Breast epithelium (tissue), 4 donors: Measurements from ENCODE around the gene BBOX1. TPM values are rescaled to one million over a fixed set of nuclear protein-coding genes. Genes with fewer than 3 reads are reported as not detected.

ENCODE experiments used
- DNase-seq, 2 donors: peaks; one replicate each; pipeline ENCODE4 v3.0.0-alpha.2; 2019; ENCODE audit warnings: low spot score in 2 of 2
- H3K27ac ChIP-seq, 2 donors: fragments of 200-600 bp; sonication (generic) in 1 of 2; one replicate each; pipeline ENCODE4 v1.5.1; 2016 to 2019; ENCODE audit warnings: mild to moderate bottlenecking in 1 of 2
- H3K27me3 ChIP-seq, 2 donors: fragments of 200-600 bp; sonication (generic) in 1 of 2; one replicate each; pipeline versions ENCODE4 v1.5.1 to v1.6.0; 2017 to 2019; ENCODE audit warnings: control low read depth in 1 of 2, mild to moderate bottlenecking in 1 of 2
- H3K36me3 ChIP-seq: fragments of 200-600 bp; one replicate; pipeline ENCODE4 v1.5.1; 2019
- H3K4me1 ChIP-seq, 2 donors: fragments of 200-600 bp; sonication (generic); one replicate each; pipeline ENCODE4 v1.5.1; 2016 to 2019; ENCODE audit warnings: control low read depth in 1 of 2
- H3K4me3 ChIP-seq, 3 donors: fragments of 200-600 bp; sonication (generic); 1 replicate in 2 of 3; 2 replicates in 1 of 3; pipeline ENCODE4 v1.5.1; 2016 to 2019; ENCODE audit warnings: mild to moderate bottlenecking in 3 of 3, moderate library complexity in 2 of 3
- H3K9me3 ChIP-seq, 2 donors: fragments of 200-600 bp; sonication (generic) in 1 of 2; one replicate each; pipeline ENCODE4 v1.5.1; 2016 to 2019; ENCODE audit warnings: control low read depth in 1 of 2
- POLR2A ChIP-seq: fragments of 450-650 bp; IDR thresholded peaks from one replicate; pipeline ENCODE4 v1.6.1; 2016; ENCODE audit warnings: antibody characterized with exemption, mild to moderate bottlenecking, moderate library complexity
- POLR2AphosphoS5 ChIP-seq, 3 donors: sonication (generic); formaldehyde crosslinking; IDR thresholded peaks; one replicate each; pipeline ENCODE4 v1.6.1; 2017; ENCODE audit warnings: antibody characterized with exemption in 3 of 3
- intact Hi-C: fragments of 100-400 bp; cut with DNase I; formaldehyde crosslinking; loops from one replicate; pipeline ENCODE4 v1.15.1; 2023; ENCODE audit warnings: low total_unique reads
- total RNA-seq, 3 donors: library from RNA; depleted of rRNA; stranded (reverse); fragments of >200 nt; gene quantifications; one replicate each; pipeline ENCODE4 v1.1.0, GENCODE V29; 2016
- TF ChIP-seq, protein P1 (sequence below), 3 donors: fragments of 450-650 bp; IDR thresholded peaks; one replicate each; pipeline ENCODE4 v1.5.1; 2016 to 2017; ENCODE audit warnings: antibody characterized with exemption in 3 of 3, mild to moderate bottlenecking in 3 of 3, moderate library complexity in 3 of 3

BBOX1 gene, protein sequence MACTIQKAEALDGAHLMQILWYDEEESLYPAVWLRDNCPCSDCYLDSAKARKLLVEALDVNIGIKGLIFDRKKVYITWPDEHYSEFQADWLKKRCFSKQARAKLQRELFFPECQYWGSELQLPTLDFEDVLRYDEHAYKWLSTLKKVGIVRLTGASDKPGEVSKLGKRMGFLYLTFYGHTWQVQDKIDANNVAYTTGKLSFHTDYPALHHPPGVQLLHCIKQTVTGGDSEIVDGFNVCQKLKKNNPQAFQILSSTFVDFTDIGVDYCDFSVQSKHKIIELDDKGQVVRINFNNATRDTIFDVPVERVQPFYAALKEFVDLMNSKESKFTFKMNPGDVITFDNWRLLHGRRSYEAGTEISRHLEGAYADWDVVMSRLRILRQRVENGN
- 10 to 100 TPM in 2 of 3 donors, not detected in 1; 14.4 to 61.0 TPM for total RNA-seq

DNA sequence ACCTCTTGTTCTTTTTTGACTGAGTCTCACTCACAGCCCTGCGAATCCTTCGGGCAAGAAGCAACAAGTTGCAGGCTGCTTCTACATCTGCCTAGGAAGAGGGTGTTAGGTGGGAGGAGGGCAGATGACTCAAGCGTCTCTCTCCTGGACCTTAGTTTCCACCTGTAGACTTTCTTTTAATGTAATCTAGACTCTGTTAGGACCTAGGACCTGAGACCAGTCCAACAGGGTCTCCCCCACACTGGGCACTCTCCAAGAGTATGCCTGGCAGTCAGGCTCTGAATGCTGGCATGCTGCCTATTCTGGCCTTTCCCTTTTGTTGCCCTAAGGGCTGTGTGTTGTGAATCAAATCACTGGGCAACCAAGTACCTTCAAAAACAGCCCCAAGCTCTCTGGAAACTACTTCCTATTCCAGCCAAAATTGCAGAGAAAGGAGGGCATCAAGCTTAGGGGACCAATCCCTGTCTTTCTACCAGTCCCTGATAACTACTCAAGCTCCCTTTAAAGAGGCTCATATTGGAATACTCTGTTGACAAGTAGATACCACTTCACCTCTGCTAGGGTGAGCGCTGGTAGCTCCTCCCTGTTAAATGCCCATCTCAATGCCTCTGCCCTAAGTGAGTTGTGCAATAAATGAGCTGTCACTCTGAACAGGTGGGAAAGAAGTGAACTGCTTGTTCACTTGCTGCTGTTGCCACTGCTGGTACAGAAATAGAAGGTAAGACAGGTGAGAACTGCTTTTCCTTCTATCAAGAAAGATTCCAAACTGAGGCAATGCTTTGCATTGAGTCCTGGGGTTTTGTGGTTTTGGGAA, at the start of gene BBOX1:
Gene BBOX1, plus strand, starts transcription at position 514 of the 814 bp plus-strand sequence. CDS start 14,616 bp downstream, outside the sequence.
- Histone ChIP-seq H3K4me3 (peak within 1 kb of the TSS in 2 of 3 donors; percentile 26 to 55), H3K9me3 (peaks cover 0 to 10% of the 10 kb centered on the region in 2 donors), H3K36me3 (no peaks in the 10 kb centered on the region), H3K4me1 (no peaks in the 10 kb centered on the region), H3K27ac (peak within 1 kb of the TSS; percentile 84 to 91), H3K27me3 (no peaks in the 10 kb centered on the region)
- TF ChIP-seq, protein P1, sequence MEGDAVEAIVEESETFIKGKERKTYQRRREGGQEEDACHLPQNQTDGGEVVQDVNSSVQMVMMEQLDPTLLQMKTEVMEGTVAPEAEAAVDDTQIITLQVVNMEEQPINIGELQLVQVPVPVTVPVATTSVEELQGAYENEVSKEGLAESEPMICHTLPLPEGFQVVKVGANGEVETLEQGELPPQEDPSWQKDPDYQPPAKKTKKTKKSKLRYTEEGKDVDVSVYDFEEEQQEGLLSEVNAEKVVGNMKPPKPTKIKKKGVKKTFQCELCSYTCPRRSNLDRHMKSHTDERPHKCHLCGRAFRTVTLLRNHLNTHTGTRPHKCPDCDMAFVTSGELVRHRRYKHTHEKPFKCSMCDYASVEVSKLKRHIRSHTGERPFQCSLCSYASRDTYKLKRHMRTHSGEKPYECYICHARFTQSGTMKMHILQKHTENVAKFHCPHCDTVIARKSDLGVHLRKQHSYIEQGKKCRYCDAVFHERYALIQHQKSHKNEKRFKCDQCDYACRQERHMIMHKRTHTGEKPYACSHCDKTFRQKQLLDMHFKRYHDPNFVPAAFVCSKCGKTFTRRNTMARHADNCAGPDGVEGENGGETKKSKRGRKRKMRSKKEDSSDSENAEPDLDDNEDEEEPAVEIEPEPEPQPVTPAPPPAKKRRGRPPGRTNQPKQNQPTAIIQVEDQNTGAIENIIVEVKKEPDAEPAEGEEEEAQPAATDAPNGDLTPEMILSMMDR (IDR thresholded peaks at IDR 0.05): no peak
- no peak for TF ChIP-seq POLR2A
- TF ChIP-seq POLR2AphosphoS5 (IDR thresholded peaks at IDR 0.05): no peak
- intact Hi-C loops: no loop called here
- peak in 1 of 2 donors; percentile 68 for DNase-seq

DNA sequence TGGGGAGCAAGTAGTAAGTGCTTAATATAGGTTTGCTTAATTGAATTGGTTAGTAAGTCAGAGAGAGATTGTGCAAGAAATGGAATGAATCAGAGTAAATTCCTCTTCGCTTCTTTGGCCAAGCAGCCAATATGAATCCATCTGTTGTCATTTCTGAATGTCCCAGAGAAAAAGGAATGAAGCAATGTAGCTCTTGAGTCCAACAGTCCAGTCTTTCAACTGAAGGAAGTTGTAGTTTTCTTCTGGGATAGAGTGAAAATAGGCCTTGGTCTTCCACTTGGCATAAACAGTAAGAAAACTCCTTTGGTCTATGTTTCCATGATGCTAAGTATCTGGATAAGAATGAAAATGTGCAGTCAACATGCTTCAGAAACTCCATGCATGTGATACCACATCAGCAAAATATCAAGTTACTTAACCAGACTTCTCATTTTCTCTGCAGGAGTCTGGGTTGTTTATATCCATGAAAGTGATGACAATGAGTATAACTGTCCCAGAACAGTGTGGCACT, 48.5 kb upstream of the BBOX1 start:
- intact Hi-C loops: no loop called here
- Histone ChIP-seq H3K4me1 (no peaks in the 10 kb centered on the region), H3K27ac (peak overlapping the region; percentile 64 to 79), H3K36me3 (no peaks in the 10 kb centered on the region), H3K9me3 (no peaks in the 10 kb centered on the region), H3K4me3 (no peak overlapping the region), H3K27me3 (no peaks in the 10 kb centered on the region)
- no peak for DNase-seq
- TF ChIP-seq POLR2AphosphoS5 (IDR thresholded peaks at IDR 0.05): peak in 2 of 3 donors; percentile 45
- TF ChIP-seq, protein P1 (IDR thresholded peaks at IDR 0.05): no peak
- TF ChIP-seq POLR2A: no peak

DNA sequence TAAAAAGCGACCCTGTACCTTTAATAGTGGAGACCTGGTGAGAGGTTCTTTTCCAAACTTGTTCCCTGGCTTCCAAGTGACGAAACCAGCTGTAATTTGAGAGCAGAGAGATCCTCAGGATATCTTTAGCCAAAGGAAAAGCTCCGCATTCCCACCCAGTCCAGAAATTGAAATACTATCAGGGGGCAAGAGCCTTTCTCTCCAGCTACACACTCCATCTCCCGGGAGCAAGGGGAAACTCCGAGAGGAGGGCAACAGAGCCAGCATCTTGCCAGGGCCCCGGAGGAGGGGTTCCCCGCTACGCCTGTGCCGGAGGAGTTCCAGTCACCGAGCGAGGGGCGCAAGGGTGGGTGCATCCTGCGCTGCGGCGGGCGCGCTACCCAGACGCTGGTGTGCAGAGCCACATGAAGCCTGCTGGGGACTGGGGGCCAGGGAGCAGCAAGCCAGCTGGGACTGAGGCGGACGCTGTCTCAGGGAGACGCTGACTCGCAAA, 46.6 kb upstream of the BBOX1 start, which contains the start of gene FIBIN:
Gene FIBIN, plus strand, starts transcription at position 148 of the 493 bp plus-strand sequence. CDS start 415 bp downstream, outside the sequence.
- H3K27ac ChIP-seq: peak within 1 kb of the TSS; percentile 64 to 90
- TF ChIP-seq POLR2A (no peak), POLR2AphosphoS5 (IDR thresholded peaks at IDR 0.05) (peak in 2 of 3 donors; percentile 34 to 55)
- TF ChIP-seq, protein P1 (IDR thresholded peaks at IDR 0.05): no peak
- no peaks in the 10 kb centered on the region for H3K9me3 ChIP-seq
- no peaks in the 10 kb centered on the region for H3K4me1 ChIP-seq
- no peaks in the 10 kb centered on the region for H3K27me3 ChIP-seq
- no peak for DNase-seq
- intact Hi-C loops: no loop called here
- H3K36me3 ChIP-seq: no peaks in the 10 kb centered on the region
- peak within 1 kb of the TSS; percentile 52 to 83 (median 67) for H3K4me3 ChIP-seq

DNA sequence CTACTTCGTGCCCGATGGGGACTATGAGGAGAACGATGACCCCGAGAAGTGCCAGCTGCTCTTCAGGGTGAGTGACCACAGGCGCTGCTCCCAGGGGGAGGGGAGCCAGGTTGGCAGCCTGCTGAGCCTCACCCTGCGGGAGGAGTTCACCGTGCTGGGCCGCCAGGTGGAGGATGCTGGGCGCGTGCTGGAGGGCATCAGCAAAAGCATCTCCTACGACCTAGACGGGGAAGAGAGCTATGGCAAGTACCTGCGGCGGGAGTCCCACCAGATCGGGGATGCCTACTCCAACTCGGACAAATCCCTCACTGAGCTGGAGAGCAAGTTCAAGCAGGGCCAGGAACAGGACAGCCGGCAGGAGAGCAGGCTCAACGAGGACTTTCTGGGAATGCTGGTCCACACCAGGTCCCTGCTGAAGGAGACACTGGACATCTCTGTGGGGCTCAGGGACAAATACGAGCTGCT, 46.0 kb upstream of the BBOX1 start:
- Histone ChIP-seq H3K27me3 (no peaks in the 10 kb centered on the region), H3K27ac (peak overlapping the region; percentile 58 to 90), H3K36me3 (no peaks in the 10 kb centered on the region), H3K4me3 (peak overlapping the region; percentile 52 to 83 (median 67)), H3K4me1 (no peaks in the 10 kb centered on the region), H3K9me3 (no peaks in the 10 kb centered on the region)
- intact Hi-C loops: no loop called here
- TF ChIP-seq POLR2A: no peak
- TF ChIP-seq POLR2AphosphoS5 (IDR thresholded peaks at IDR 0.05): no peak
- DNase-seq: no peak
